ENCODE results near the gene ARHGAP40.

Gene ARHGAP40

DNA sequence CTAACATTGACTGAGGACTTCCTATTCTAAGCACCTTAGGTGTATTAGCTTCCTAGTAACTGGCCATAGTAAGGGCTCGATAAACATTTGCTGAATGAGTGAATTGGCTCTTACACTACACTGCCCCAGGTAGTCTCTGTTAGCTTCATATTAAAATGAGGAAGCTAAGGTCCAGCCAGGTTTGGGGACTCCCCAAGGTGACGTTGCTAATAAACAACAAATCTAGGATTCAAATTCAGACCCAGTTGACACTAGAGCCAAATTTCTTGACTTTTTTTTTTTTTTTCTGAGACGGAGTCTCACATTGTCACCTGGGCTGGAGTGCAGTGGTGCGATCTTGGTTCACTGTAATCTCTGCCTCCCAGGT lies 16.2 kb downstream of the ARHGAP40 start:
- no peak overlapping the region for H3K4me3 ChIP-seq (ENCODE audit: low read length)
- no peak for DNase-seq (ENCODE audit: low read depth)
- TF ChIP-seq CTCF (conservative IDR thresholded peaks at IDR 0.05; ENCODE audit: low read depth, low read length), result no peak

GRCh38 chr20:38620441-38620840 lies 18.8 kb downstream of the ARHGAP40 start:
- no peak for TF ChIP-seq CTCF (conservative IDR thresholded peaks at IDR 0.05; ENCODE audit: low read depth, low read length)
- H3K4me3 ChIP-seq (ENCODE audit: low read length), result no peak overlapping the region
- DNase-seq (ENCODE audit: low read depth), result no peak

DNA sequence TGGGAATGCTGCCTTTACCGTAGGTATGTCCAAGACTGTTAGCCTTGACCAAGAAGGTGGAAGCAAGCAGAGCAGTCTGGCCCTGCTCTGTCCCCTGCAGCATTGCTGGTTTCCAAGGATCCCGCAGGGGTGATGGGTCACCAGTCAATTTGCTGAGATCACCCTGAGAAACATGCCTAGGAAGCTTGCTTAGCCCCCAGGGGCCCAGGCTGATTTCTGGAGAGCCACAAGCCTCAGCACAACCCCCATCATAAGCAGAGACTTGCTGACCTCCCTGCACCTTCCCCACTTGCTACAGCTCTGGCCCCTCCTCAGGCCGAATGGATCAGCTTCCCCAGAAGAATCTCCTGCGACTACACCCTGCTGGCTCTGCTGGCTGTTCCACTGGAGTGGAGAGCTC lies 21.5 kb downstream of the ARHGAP40 start:
- TF ChIP-seq CTCF (conservative IDR thresholded peaks at IDR 0.05; ENCODE audit: low read depth, low read length), result no peak

GRCh38 chr20:38624084-38624483 lies 22.5 kb downstream of the ARHGAP40 start:
- TF ChIP-seq CTCF (conservative IDR thresholded peaks at IDR 0.05; ENCODE audit: low read depth, low read length), result no peak
- DNase-seq (ENCODE audit: low read depth), result no peak
- H3K4me3 ChIP-seq (ENCODE audit: low read length), result no peak overlapping the region

More for the DNA sequence above, 21.5 kb downstream of the ARHGAP40 start:
- H3K4me3 ChIP-seq (ENCODE audit: low read length), result no peak overlapping the region
- DNase-seq (ENCODE audit: low read depth), result no peak

- H3K4me3 ChIP-seq (ENCODE audit: low read length), result no peak overlapping the region
- no peak for DNase-seq (ENCODE audit: low read depth)
- no peak for TF ChIP-seq CTCF (conservative IDR thresholded peaks at IDR 0.05; ENCODE audit: low read depth, low read length)
Measured at GRCh38 chr20:38625896-38626295, 24.3 kb downstream of the ARHGAP40 start.

GRCh38 chr20:38626921-38627659 lies 25.5 kb downstream of the ARHGAP40 start:
- H3K4me3 ChIP-seq (ENCODE audit: low read length), result no peak overlapping the region
- no peak for DNase-seq (ENCODE audit: low read depth)
- no peak for TF ChIP-seq CTCF (conservative IDR thresholded peaks at IDR 0.05; ENCODE audit: low read depth, low read length)

Data from retinal pigment epithelial cell (primary cell).